Adrenal gland (tissue), 12 donors: ENCODE results near the gene GAS5. TPM values are rescaled to one million over a fixed set of nuclear protein-coding genes. Genes with fewer than 3 reads are reported as not detected.

Experiments used
- DNase-seq, 7 donors: peaks; one replicate each; pipeline ENCODE4 v3.0.0-alpha.2; 2019 to 2020
- H3K27ac ChIP-seq, 5 donors: fragments of 200-600 bp; sonication (generic) in 4 of 5; 1 replicate in 3 of 5; 2 replicates in 2 of 5; pipeline versions ENCODE4 v1.5.1 to v1.8.0; 2016 to 2020; ENCODE audit warnings: mild to moderate bottlenecking in 1 of 5
- H3K27me3 ChIP-seq: fragments of 200-600 bp; 2 replicates; pipeline ENCODE4 v1.8.0; 2021
- H3K36me3 ChIP-seq, 2 donors: fragments of 200-600 bp; replicated peaks in 1 of 2; 1 replicate in 1 of 2; 2 replicates in 1 of 2; pipeline versions ENCODE4 v1.5.1 to v1.8.0; 2018 to 2022
- H3K4me1 ChIP-seq, 2 donors: fragments of 200-600 bp; replicated peaks in 1 of 2; 1 replicate in 1 of 2; 2 replicates in 1 of 2; pipeline versions ENCODE4 v1.5.1 to v1.8.0; 2018 to 2021
- H3K4me3 ChIP-seq, 4 donors: fragments of 200-600 bp; sonication (generic) in 3 of 4; one replicate each; pipeline ENCODE4 v1.5.1; 2016 to 2018
- H3K9me3 ChIP-seq, 3 donors: fragments of 200-600 bp; sonication (generic) in 1 of 3; replicated peaks in 1 of 3; 1 replicate in 2 of 3; 2 replicates in 1 of 3; pipeline versions ENCODE4 v1.5.1 to v1.8.0; 2016 to 2021
- CTCF ChIP-seq, 6 experiments: fragments of 450-650 bp in 4 of 6; fragments of 200-600 bp in 2 of 6; sonication (generic) in 1 of 6; IDR thresholded peaks; 1 replicate in 5 of 6; 2 replicates in 1 of 6; pipeline versions ENCODE4 v1.5.1 to v1.8.0; 2016 to 2021; ENCODE audit warnings: antibody characterized with exemption in 6 of 6, mild to moderate bottlenecking in 2 of 6, moderate library complexity in 1 of 6
- POLR2A ChIP-seq, 2 donors: fragments of 450-650 bp; IDR thresholded peaks; one replicate each; pipeline ENCODE4 v1.6.1; 2017; ENCODE audit warnings: antibody characterized with exemption in 2 of 2, mild to moderate bottlenecking in 2 of 2, moderate library complexity in 1 of 2
- WGBS, 4 donors: extraction: QIAGEN DNeasy Blood & Tissue Kit in 2 of 4; methylation state at CpG; one replicate each; pipeline versions ENCODE4 v1.1.5 to v1.1.7; 2013 to 2017; 5-methylcytosine and 5-hydroxymethylcytosine counted together
- intact Hi-C, 2 donors: fragments of 100-400 bp; cut with DNase I; formaldehyde crosslinking; loops; one replicate each; pipeline versions ENCODE4 v1.14.1 to v1.15.0; 2022 to 2023
- polyA plus RNA-seq, 3 donors: library from polyadenylated mRNA; stranded (reverse); fragments of 200-250 nt in 2 of 3; fragments of 350-450 nt in 1 of 3; fragmentation: Illumina TruSeq in 1 of 3; extraction: RNeasy Lipid Tissue Mini Kit (QIAGEN cat#74804) in 1 of 3; gene quantifications; one replicate each; pipeline ENCODE4 v1.2.3, GENCODE V29; 2013 to 2014
- total RNA-seq, 9 donors: library from RNA; depleted of rRNA in 4 of 9; stranded (reverse); fragments of >200 nt in 4 of 9; fragments of 120-200 nt in 1 of 9; fragmentation: NEBNext Ultra II Directional in 1 of 9; extraction: Animal tissue kit (Norgen Biotek cat#: 25700) in 1 of 9; gene quantifications; one replicate each; pipeline versions ENCODE4 v1.1.0 to v1.2.4, GENCODE V29; 2013 to 2023
- donor health status: healthy with polysubstance abuse.
- donor health status: Bipolar disorder and iron deficiency.
- donor health status: DM: yes; HTN: yes; CAD: no.
- donor health status: DM: no; HTN: no; CAD: no.
- donor health status: DM: no; HTN: no; CAD: no.
- donor health status: DM: yes; HTN: yes; CAD: no.

The GAS5 gene
- total and polyA plus RNA-seq, 12 donors = 112 to 720 (median 279) TPM

GRCh38 chr1:173915596-173915995 is 47.8 kb upstream of the GAS5 start:
- no peak overlapping the region for H3K4me3 ChIP-seq
- intact Hi-C loops = no loop called here
- no peaks in the 10 kb centered on the region for H3K27me3 ChIP-seq
- no peak for TF ChIP-seq CTCF (IDR thresholded peaks at IDR 0.05)
- no peak for TF ChIP-seq POLR2A (IDR thresholded peaks at IDR 0.05)
- WGBS, 4 donors = 70 to 89% (median 82%) methylated on average over 2 of the region's 2 CpGs
- H3K27ac ChIP-seq = no peak overlapping the region
- no peaks in the 10 kb centered on the region for H3K36me3 ChIP-seq
- H3K4me1 ChIP-seq = no peaks in the 10 kb centered on the region
- H3K9me3 ChIP-seq = no peaks in the 10 kb centered on the region
- no peak for DNase-seq

GRCh38 chr1:173914366-173914871 is 46.6 kb upstream of the GAS5 start:
- peak in 3 of 7 donors; percentile 10 to 43 (median 34) for DNase-seq
- Histone ChIP-seq H3K27me3 (no peaks in the 10 kb centered on the region), H3K4me3 (no peak overlapping the region), H3K36me3 (no peaks in the 10 kb centered on the region), H3K9me3 (no peaks in the 10 kb centered on the region), H3K4me1 (no peaks in the 10 kb centered on the region), H3K27ac (no peak overlapping the region)
- TF ChIP-seq CTCF (IDR thresholded peaks at IDR 0.05) (peak in 5 of 6 experiments; percentile 30 to 42 (median 33)), POLR2A (IDR thresholded peaks at IDR 0.05) (no peak)
- WGBS, 4 donors = 83 to 87% (median 86%) methylated on average over 11 to 13 of the region's 13 CpGs
- intact Hi-C loops = no loop called here

- intact Hi-C loops = no loop called here
- Histone ChIP-seq H3K9me3 (no peaks in the 10 kb centered on the region), H3K36me3 (no peaks in the 10 kb centered on the region), H3K27ac (no peak overlapping the region), H3K4me1 (no peaks in the 10 kb centered on the region), H3K4me3 (no peak overlapping the region), H3K27me3 (no peaks in the 10 kb centered on the region)
- TF ChIP-seq POLR2A (IDR thresholded peaks at IDR 0.05) (no peak), CTCF (IDR thresholded peaks at IDR 0.05) (no peak)
- WGBS, 4 donors = 66 to 90% (median 73%) methylated on average over 3 of the region's 3 CpGs
- DNase-seq = peak in 1 of 7 donors; percentile 5
These were observed 45.3 kb upstream of the GAS5 start for GRCh38 chr1:173913111-173913510.

GRCh38 chr1:173903827-173904531 is 36.2 kb upstream of the GAS5 start:
- TF ChIP-seq POLR2A (IDR thresholded peaks at IDR 0.05) (no peak), CTCF (IDR thresholded peaks at IDR 0.05) (no peak)
- DNase-seq = no peak
- Histone ChIP-seq H3K4me1 (peaks cover 0 to 5% of the 10 kb centered on the region in 2 donors), H3K9me3 (no peaks in the 10 kb centered on the region), H3K27ac (no peak overlapping the region), H3K4me3 (no peak overlapping the region), H3K27me3 (no peaks in the 10 kb centered on the region), H3K36me3 (no peaks in the 10 kb centered on the region)
- intact Hi-C loops = no loop called here
- WGBS, 4 donors = 79 to 88% (median 82%) methylated on average over 6 of the region's 6 CpGs
